ENCODE results near the gene NTSR1.

DNA sequence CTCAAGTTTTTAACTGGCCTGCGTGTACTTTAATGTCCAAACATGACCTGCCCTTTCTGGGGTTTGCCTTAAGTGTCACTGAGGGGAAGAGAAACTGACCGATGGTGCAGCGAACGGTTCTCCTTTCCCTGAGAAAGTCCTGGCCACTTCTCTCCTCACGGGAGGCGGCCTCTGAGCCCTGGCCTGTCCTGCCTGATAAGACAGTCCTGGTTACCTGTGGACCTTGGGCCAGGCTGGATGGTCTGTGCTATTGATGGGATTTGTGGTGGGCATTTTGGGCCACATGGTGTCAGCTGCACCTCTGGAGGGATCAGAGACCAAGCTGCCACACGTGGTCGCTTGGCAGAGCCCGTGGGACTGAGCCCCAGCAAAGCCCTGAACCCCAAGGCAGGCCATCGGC lies 11.6 kb upstream of the NTSR1 start:
- TF ChIP-seq, protein P1, sequence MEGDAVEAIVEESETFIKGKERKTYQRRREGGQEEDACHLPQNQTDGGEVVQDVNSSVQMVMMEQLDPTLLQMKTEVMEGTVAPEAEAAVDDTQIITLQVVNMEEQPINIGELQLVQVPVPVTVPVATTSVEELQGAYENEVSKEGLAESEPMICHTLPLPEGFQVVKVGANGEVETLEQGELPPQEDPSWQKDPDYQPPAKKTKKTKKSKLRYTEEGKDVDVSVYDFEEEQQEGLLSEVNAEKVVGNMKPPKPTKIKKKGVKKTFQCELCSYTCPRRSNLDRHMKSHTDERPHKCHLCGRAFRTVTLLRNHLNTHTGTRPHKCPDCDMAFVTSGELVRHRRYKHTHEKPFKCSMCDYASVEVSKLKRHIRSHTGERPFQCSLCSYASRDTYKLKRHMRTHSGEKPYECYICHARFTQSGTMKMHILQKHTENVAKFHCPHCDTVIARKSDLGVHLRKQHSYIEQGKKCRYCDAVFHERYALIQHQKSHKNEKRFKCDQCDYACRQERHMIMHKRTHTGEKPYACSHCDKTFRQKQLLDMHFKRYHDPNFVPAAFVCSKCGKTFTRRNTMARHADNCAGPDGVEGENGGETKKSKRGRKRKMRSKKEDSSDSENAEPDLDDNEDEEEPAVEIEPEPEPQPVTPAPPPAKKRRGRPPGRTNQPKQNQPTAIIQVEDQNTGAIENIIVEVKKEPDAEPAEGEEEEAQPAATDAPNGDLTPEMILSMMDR (IDR thresholded peaks at IDR 0.05; ENCODE audit: low read depth, low read length, poor library complexity, severe bottlenecking) = no peak
- TF ChIP-seq EZH2phosphoT487 (IDR thresholded peaks at IDR 0.05; ENCODE audit: borderline replicate concordance, low read length) = no peak

Data from DOHH2 (cell line).